ENCODE measurements around the gene PEX14. TPM values are rescaled to one million over a fixed set of nuclear protein-coding genes. Genes with fewer than 3 reads are reported as not detected.

The PEX14 gene
- total RNA-seq, 2 experiments from 2014 or later = 21.6 to 25.2 TPM

- no peak overlapping the region for H3K27ac Mint-ChIP-seq
- no peaks in the 10 kb centered on the region for H3K27me3 Mint-ChIP-seq
- DNase-seq (no peak), ATAC-seq (ENCODE audit: low read depth) (no peak)
- H3K4me3 Mint-ChIP-seq = no peak overlapping the region
- no peaks in the 10 kb centered on the region for H3K9me3 Mint-ChIP-seq
- no peaks in the 10 kb centered on the region for H3K36me3 Mint-ChIP-seq
- no peaks in the 10 kb centered on the region for H3K4me1 Mint-ChIP-seq
- POLR2A ChIA-PET = no interaction called here
Measured at GRCh38 chr1:10623686-10624145, 149.0 kb downstream of the PEX14 start.

- POLR2A ChIA-PET = no interaction called here
- Mint-ChIP-seq H3K36me3 (no peaks in the 10 kb centered on the region), H3K4me3 (no peak overlapping the region), H3K27me3 (no peaks in the 10 kb centered on the region), H3K27ac (no peak overlapping the region), H3K9me3 (no peaks in the 10 kb centered on the region), H3K4me1 (no peaks in the 10 kb centered on the region)
- DNase-seq (peak; percentile 19), ATAC-seq (ENCODE audit: low read depth) (no peak)
Measured at GRCh38 chr1:10624256-10625050, 149.7 kb downstream of the PEX14 start.

GRCh38 chr1:10625076-10625475 is 150.3 kb downstream of the PEX14 start:
- Mint-ChIP-seq H3K4me3 (no peak overlapping the region), H3K4me1 (no peaks in the 10 kb centered on the region), H3K36me3 (no peaks in the 10 kb centered on the region), H3K9me3 (no peaks in the 10 kb centered on the region), H3K27me3 (no peaks in the 10 kb centered on the region), H3K27ac (no peak overlapping the region)
- DNase-seq = peak; percentile 6
- POLR2A ChIA-PET = no interaction called here
- no peak for ATAC-seq (ENCODE audit: low read depth)

- Mint-ChIP-seq H3K36me3 (no peaks in the 10 kb centered on the region), H3K27ac (no peak overlapping the region), H3K27me3 (no peaks in the 10 kb centered on the region), H3K4me1 (no peaks in the 10 kb centered on the region), H3K4me3 (no peak overlapping the region), H3K9me3 (no peaks in the 10 kb centered on the region)
- POLR2A ChIA-PET = no interaction called here
- ATAC-seq (ENCODE audit: low read depth) (no peak), DNase-seq (peak; percentile 9)
Measured at GRCh38 chr1:10625554-10625953, 150.8 kb downstream of the PEX14 start.

- DNase-seq = peak; percentile 19
- H3K4me3 Mint-ChIP-seq = no peak overlapping the region
- no peak for ATAC-seq (ENCODE audit: low read depth)
- no peaks in the 10 kb centered on the region for H3K9me3 Mint-ChIP-seq
- POLR2A ChIA-PET = no interaction called here
- H3K4me1 Mint-ChIP-seq = no peaks in the 10 kb centered on the region
- no peaks in the 10 kb centered on the region for H3K27me3 Mint-ChIP-seq
- H3K36me3 Mint-ChIP-seq = no peaks in the 10 kb centered on the region
- no peak overlapping the region for H3K27ac Mint-ChIP-seq
Measured at GRCh38 chr1:10626131-10626731, 151.5 kb downstream of the PEX14 start.

GRCh38 chr1:10626791-10627410 is 152.2 kb downstream of the PEX14 start:
- no peak overlapping the region for H3K27ac Mint-ChIP-seq
- DNase-seq (peak; percentile 23), ATAC-seq (ENCODE audit: low read depth) (no peak)
- H3K4me3 Mint-ChIP-seq = no peak overlapping the region
- POLR2A ChIA-PET = no interaction called here
- no peaks in the 10 kb centered on the region for H3K9me3 Mint-ChIP-seq
- H3K27me3 Mint-ChIP-seq = no peaks in the 10 kb centered on the region
- H3K36me3 Mint-ChIP-seq = no peaks in the 10 kb centered on the region
- H3K4me1 Mint-ChIP-seq = no peaks in the 10 kb centered on the region

GRCh38 chr1:10628685-10629084 is 153.9 kb downstream of the PEX14 start:
- no peaks in the 10 kb centered on the region for H3K36me3 Mint-ChIP-seq
- no peak for DNase-seq
- H3K9me3 Mint-ChIP-seq = no peaks in the 10 kb centered on the region
- H3K4me3 Mint-ChIP-seq = no peak overlapping the region
- H3K4me1 Mint-ChIP-seq = no peaks in the 10 kb centered on the region
- no peak overlapping the region for H3K27ac Mint-ChIP-seq
- no peaks in the 10 kb centered on the region for H3K27me3 Mint-ChIP-seq
- POLR2A ChIA-PET = no interaction called here
- no peak for ATAC-seq (ENCODE audit: low read depth)

GRCh38 chr1:10629091-10629815 is 154.5 kb downstream of the PEX14 start:
- Mint-ChIP-seq H3K27ac (no peak overlapping the region), H3K4me1 (no peaks in the 10 kb centered on the region), H3K9me3 (no peaks in the 10 kb centered on the region), H3K36me3 (no peaks in the 10 kb centered on the region), H3K4me3 (no peak overlapping the region), H3K27me3 (no peaks in the 10 kb centered on the region)
- no peak for DNase-seq
- ATAC-seq (ENCODE audit: low read depth) = no peak
- POLR2A ChIA-PET = no interaction called here

- no peak for ATAC-seq (ENCODE audit: low read depth)
- Mint-ChIP-seq H3K9me3 (no peaks in the 10 kb centered on the region), H3K27ac (no peak overlapping the region), H3K36me3 (no peaks in the 10 kb centered on the region), H3K4me3 (no peak overlapping the region), H3K4me1 (no peaks in the 10 kb centered on the region), H3K27me3 (no peaks in the 10 kb centered on the region)
- no peak for DNase-seq
- POLR2A ChIA-PET = no interaction called here
Measured at GRCh38 chr1:10629816-10630571, 155.2 kb downstream of the PEX14 start.

- POLR2A ChIA-PET = no interaction called here
- no peaks in the 10 kb centered on the region for H3K27me3 Mint-ChIP-seq
- H3K4me3 Mint-ChIP-seq = no peak overlapping the region
- DNase-seq (no peak), ATAC-seq (ENCODE audit: low read depth) (no peak)
- H3K27ac Mint-ChIP-seq = no peak overlapping the region
- H3K4me1 Mint-ChIP-seq = no peaks in the 10 kb centered on the region
- no peaks in the 10 kb centered on the region for H3K36me3 Mint-ChIP-seq
- no peaks in the 10 kb centered on the region for H3K9me3 Mint-ChIP-seq
Measured at GRCh38 chr1:10630661-10631120, 155.9 kb downstream of the PEX14 start.

GRCh38 chr1:10631121-10631810 is 156.5 kb downstream of the PEX14 start:
- Mint-ChIP-seq H3K9me3 (no peaks in the 10 kb centered on the region), H3K4me1 (no peaks in the 10 kb centered on the region), H3K27ac (no peak overlapping the region), H3K36me3 (no peaks in the 10 kb centered on the region), H3K4me3 (no peak overlapping the region), H3K27me3 (no peaks in the 10 kb centered on the region)
- ATAC-seq (ENCODE audit: low read depth) (no peak), DNase-seq (no peak)
- POLR2A ChIA-PET = no interaction called here

GRCh38 chr1:10631811-10632593 is 157.3 kb downstream of the PEX14 start:
- Mint-ChIP-seq H3K4me1 (no peaks in the 10 kb centered on the region), H3K27ac (no peak overlapping the region), H3K4me3 (no peak overlapping the region), H3K27me3 (no peaks in the 10 kb centered on the region), H3K9me3 (no peaks in the 10 kb centered on the region), H3K36me3 (no peaks in the 10 kb centered on the region)
- DNase-seq = no peak
- no peak for ATAC-seq (ENCODE audit: low read depth)
- POLR2A ChIA-PET = no interaction called here

Data from activated naive CD8-positive, alpha-beta T cell treated with anti-CD3 and anti-CD28 coated beads, Interleukin-2, amount 10 ng/mL, durations not matched to agents 7 days and 5 days (primary cell).